ENCODE results near the gene PRCP. TPM values are rescaled to one million over a fixed set of nuclear protein-coding genes. Genes with fewer than 3 reads are reported as not detected.

The PRCP gene
- 10 to 100 TPM; 30.9 to 34.6 TPM for total RNA-seq

GRCh38 chr11:82900277-82901164 lies at the start of gene PRCP:
PRCP (minus strand) TSS chr11:82900430; CDS start chr11:82900402, 28 bp downstream.

GRCh38 chr11:82901165-82901921 lies 1.1 kb upstream of the PRCP start, which contains the start of gene DDIAS:
DDIAS (plus strand) TSS chr11:82901736; CDS start chr11:82914739, 13,003 bp downstream.

Other genes starting within 250 kb of the PRCP start
- under 1 TPM; 0.10 to 0.15 TPM for gene FAM181B, start 166.6 kb downstream of the PRCP start, total RNA-seq
- 10 to 100 TPM in 1 of 2 experiments, 1 to 10 TPM in 1; 9.7 to 10.1 TPM for gene DDIAS, start 1.3 kb upstream of the PRCP start, total RNA-seq
- 10 to 100 TPM; 11.8 to 12.6 TPM for gene RAB30, start 171.5 kb upstream of the PRCP start, total RNA-seq

Measured in activated naive CD4-positive, alpha-beta T cell treated with anti-CD3 and anti-CD28 coated beads, Interleukin-2, amount 10 ng/mL, durations not matched to agents 5 hours and 36 hours (primary cell).